Neutrophil (primary cell): Measurements from ENCODE around the gene MPZL2.
A peak's percentile ranks its signal among the peaks of the same experiment; 100 is the strongest.

Source experiments
- H3K27ac ChIP-seq: fragments of 200-600 bp; sonication (generic); 2 replicates; pipeline ENCODE4 v1.5.1; 2016; ENCODE audit warnings: mild to moderate bottlenecking, moderate library complexity
- H3K27me3 ChIP-seq: fragments of 200-600 bp; sonication (generic); 2 replicates; pipeline ENCODE4 v1.6.0; 2016; ENCODE audit warnings: mild to moderate bottlenecking
- H3K36me3 ChIP-seq: fragments of 200-600 bp; sonication (generic); 2 replicates; pipeline ENCODE4 v1.5.1; 2017
- H3K4me1 ChIP-seq, 2 experiments: fragments of 200-600 bp in 1 of 2; sonication (generic) in 1 of 2; 1 replicate in 1 of 2; 2 replicates in 1 of 2; pipeline versions ENCODE4 v1.5.1 to v1.6.1; 2013 to 2016; ENCODE audit warnings: low read depth in 1 of 2, low read length in 1 of 2, mild to moderate bottlenecking in 1 of 2, moderate library complexity in 1 of 2; ENCODE audit not compliant: control insufficient read depth in 1 of 2, insufficient read depth in 1 of 2
- H3K4me3 ChIP-seq, 2 experiments: fragments of 200-600 bp in 1 of 2; sonication (generic) in 1 of 2; 1 replicate in 1 of 2; 2 replicates in 1 of 2; pipeline ENCODE4 v1.5.1; 2013 to 2016; ENCODE audit warnings: low read depth in 1 of 2, low read length in 1 of 2, mild to moderate bottlenecking in 1 of 2, moderate library complexity in 1 of 2
- H3K9me3 ChIP-seq: fragments of 200-600 bp; sonication (generic); 2 replicates; pipeline ENCODE4 v1.5.1; 2016
- CTCF ChIP-seq: fragments of 200-600 bp; sonication (generic); IDR thresholded peaks from 2 replicates; pipeline ENCODE4 v1.5.1; 2016; ENCODE audit warnings: antibody characterized with exemption

Gene MPZL2

GRCh38 chr11:118226296-118226695 is 37.8 kb downstream of the MPZL2 start:
- Histone ChIP-seq H3K27ac (peak overlapping the region; percentile 97), H3K4me1 (peaks cover 81 to 99% of the 10 kb centered on the region in 2 experiments), H3K36me3 (peaks cover 47% of the 10 kb centered on the region), H3K9me3 (no peaks in the 10 kb centered on the region), H3K4me3 (peak overlapping the region; percentile 77 to 96), H3K27me3 (no peaks in the 10 kb centered on the region)
- TF ChIP-seq CTCF: no peak

GRCh38 chr11:118224511-118225188 is 39.4 kb downstream of the MPZL2 start, which contains the start of gene JAML:
Gene JAML, minus strand, starts transcription at chr11:118225011. Its CDS starts 10,145 bp downstream, at chr11:118214866.
- peak; percentile 27 for TF ChIP-seq CTCF
- no peaks in the 10 kb centered on the region for H3K9me3 ChIP-seq
- peaks cover 48% of the 10 kb centered on the region for H3K36me3 ChIP-seq
- peak within 1 kb of the TSS; percentile 97 for H3K27ac ChIP-seq
- no peaks in the 10 kb centered on the region for H3K27me3 ChIP-seq
- peak within 1 kb of the TSS; percentile 77 to 96 for H3K4me3 ChIP-seq
- H3K4me1 ChIP-seq: peaks cover 81 to 99% of the 10 kb centered on the region in 2 experiments

DNA sequence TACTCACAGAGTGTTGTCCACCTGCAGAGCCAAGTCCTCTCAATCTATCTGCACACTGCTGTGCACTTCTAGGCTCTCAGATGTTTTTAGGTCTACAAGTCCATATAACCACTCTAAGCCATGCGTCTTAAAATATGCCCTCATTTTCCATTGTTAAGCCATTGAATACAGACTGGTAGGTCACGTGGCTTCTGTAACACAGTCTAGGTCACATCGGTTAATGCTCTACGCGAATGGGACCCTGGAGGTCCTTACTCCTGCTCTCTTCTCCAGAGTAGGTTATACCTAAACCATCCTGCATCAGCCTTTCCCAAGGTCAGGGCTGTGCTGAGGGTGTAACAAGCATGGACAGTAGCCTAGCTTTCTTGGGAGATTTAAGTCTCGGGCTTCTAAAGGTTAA is 40.1 kb downstream of the MPZL2 start:
- TF ChIP-seq CTCF: no peak
- Histone ChIP-seq H3K27ac (peak overlapping the region; percentile 97), H3K9me3 (no peaks in the 10 kb centered on the region), H3K4me3 (peak overlapping the region; percentile 77 to 96), H3K4me1 (peaks cover 81 to 99% of the 10 kb centered on the region in 2 experiments), H3K27me3 (no peaks in the 10 kb centered on the region), H3K36me3 (peaks cover 48% of the 10 kb centered on the region)

DNA sequence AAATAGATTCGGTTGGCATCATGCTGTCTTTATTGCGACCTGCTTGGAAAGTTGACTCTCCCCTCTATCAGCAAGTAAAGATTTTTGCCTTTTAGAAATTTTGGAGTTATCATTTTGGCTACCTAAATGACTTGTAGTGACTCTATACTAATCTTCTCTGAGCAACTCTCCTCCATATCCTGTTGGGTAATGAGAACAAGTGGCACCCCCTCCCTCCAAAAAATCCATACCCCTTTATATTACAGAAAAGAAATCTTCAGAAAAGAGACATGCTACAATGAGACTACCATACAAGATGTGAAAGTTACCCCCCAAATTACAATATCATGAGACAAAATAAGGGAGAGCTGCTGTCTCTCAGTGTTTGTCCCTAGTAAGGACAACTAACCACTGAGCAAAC is 40.5 kb downstream of the MPZL2 start:
- peaks cover 81 to 99% of the 10 kb centered on the region in 2 experiments for H3K4me1 ChIP-seq
- no peaks in the 10 kb centered on the region for H3K27me3 ChIP-seq
- no peaks in the 10 kb centered on the region for H3K9me3 ChIP-seq
- peak overlapping the region; percentile 77 to 96 for H3K4me3 ChIP-seq
- H3K27ac ChIP-seq: peak overlapping the region; percentile 97
- peaks cover 51% of the 10 kb centered on the region for H3K36me3 ChIP-seq
- TF ChIP-seq CTCF: no peak

DNA sequence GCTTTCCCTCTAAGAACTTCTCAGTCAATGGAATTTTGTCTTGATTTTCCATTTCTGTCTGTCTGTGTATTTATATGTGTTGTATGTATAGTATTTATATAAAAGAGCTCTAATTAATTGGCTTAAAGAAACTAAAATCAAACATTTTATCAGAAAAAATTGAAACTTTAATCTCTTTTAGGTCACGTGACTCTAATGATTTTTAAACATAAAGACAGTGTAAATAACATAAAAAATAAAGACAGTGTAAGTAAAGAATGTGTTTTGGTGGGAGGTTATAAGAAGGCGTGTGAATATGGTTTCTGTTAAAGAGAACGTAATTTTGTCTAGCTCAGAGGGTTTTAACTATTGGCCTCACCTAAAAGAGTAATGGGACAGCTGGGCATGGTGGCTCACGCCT is 41.7 kb downstream of the MPZL2 start:
- Histone ChIP-seq H3K4me3 (peak overlapping the region; percentile 77 to 96), H3K36me3 (peaks cover 58% of the 10 kb centered on the region), H3K9me3 (no peaks in the 10 kb centered on the region), H3K4me1 (peaks cover 81 to 99% of the 10 kb centered on the region in 2 experiments), H3K27me3 (no peaks in the 10 kb centered on the region), H3K27ac (peak overlapping the region; percentile 97)
- no peak for TF ChIP-seq CTCF
